PC-9 (cell line): Measurements from ENCODE around the gene FGD4.

ENCODE experiments used
- CTCF ChIP-seq: fragments of 200-600 bp; sonication (generic); conservative IDR thresholded peaks from 2 replicates; pipeline ENCODE4 v1.6.1; 2017; ENCODE audit warnings: mixed run types, antibody characterized with exemption, mild to moderate bottlenecking, moderate library complexity
- EZH2 ChIP-seq: fragments of 200-600 bp; sonication (generic); IDR thresholded peaks from 2 replicates; pipeline ENCODE4 v1.8.0; 2017; ENCODE audit warnings: antibody characterized with exemption, low read depth

GRCh38 chr12:32666018-32666417, 266.7 kb downstream of the FGD4 start:
- TF ChIP-seq CTCF (no peak), EZH2 (no peak)
